Activated naive CD4-positive, alpha-beta T cell treated with anti-CD3 and anti-CD28 coated beads for 36 hours (primary cell): ENCODE results near the gene KCNS1. TPM values are rescaled to one million over a fixed set of nuclear protein-coding genes. Genes with fewer than 3 reads are reported as not detected.
"Not testable (repeated sequence)": the region's sequence is repeated elsewhere in the genome, so short reads cannot be mapped to it uniquely, and the experiment has no call there.

Source experiments
- CTCF ChIA-PET: fragments of 350-600 bp; sonication (Branson Sonifier 250); formaldehyde crosslinking; loops from one replicate; lab custom pipeline; 2021; ENCODE audit warnings: antibody characterized with exemption; lab: Charles Lee
- DNase-seq: peaks from one replicate; pipeline ENCODE4 v3.0.0-alpha.2; 2020
- H3K27ac Mint-ChIP-seq: one replicate; pipeline ENCODE4 v1.8.0; 2021; ENCODE audit warnings: mild to moderate bottlenecking, mixed read lengths
- H3K27me3 Mint-ChIP-seq: one replicate; pipeline ENCODE4 v1.8.0; 2021; ENCODE audit warnings: low read depth, mixed read lengths
- H3K36me3 Mint-ChIP-seq: one replicate; pipeline ENCODE4 v1.8.0; 2021; ENCODE audit warnings: low read depth, mixed read lengths
- H3K4me1 Mint-ChIP-seq: one replicate; pipeline ENCODE4 v1.8.0; 2021; ENCODE audit warnings: low read depth, mixed read lengths
- H3K4me3 Mint-ChIP-seq: one replicate; pipeline ENCODE4 v1.8.0; 2021; ENCODE audit warnings: mild to moderate bottlenecking, moderate library complexity, mixed read lengths
- H3K9me3 Mint-ChIP-seq: one replicate; pipeline ENCODE4 v1.8.0; 2021; ENCODE audit warnings: mixed read lengths
- intact Hi-C: fragments of 100-400 bp; cut with micrococcal nuclease; formaldehyde crosslinking; loops from one replicate; pipeline ENCODE4 v1.15.1; 2023
- total RNA-seq, 2 experiments: library from RNA; stranded (reverse); gene quantifications; one replicate each; pipeline ENCODE4 v1.2.3, GENCODE V29; 2021

KCNS1 gene
- total RNA-seq, 2 experiments from 2014 or later, result 0.40 to 0.48 TPM

DNA sequence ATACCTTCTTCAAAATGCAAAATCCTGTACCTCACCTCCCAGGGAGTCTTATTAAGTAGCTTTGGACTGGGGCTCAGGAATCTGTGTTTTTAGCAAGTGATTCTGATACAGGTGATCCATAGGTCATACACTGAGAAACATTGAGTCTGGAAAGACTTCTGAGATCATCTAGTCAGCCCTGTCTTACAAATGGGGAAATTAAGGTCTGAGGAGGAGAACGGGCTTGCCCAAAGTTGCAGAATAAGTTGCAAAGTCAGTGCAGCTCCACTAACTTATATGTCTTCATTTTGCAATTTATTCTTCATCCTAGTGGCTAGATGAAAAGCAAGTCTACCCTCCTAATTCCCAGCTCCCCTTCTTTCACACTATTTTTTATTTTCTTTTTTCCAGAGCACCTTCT is 28.9 kb downstream of the KCNS1 start:
- CTCF ChIA-PET, result interaction anchor here (0.8 to 2.6 kb wide), 8 partner anchors 9 to 158 kb away, joined by 3 to 21 read pairs (median 3); no protein-coding TSS in a partner anchor
- Mint-ChIP-seq H3K4me1 (peaks cover 40% of the 10 kb centered on the region), H3K4me3 (no peak overlapping the region)

DNA sequence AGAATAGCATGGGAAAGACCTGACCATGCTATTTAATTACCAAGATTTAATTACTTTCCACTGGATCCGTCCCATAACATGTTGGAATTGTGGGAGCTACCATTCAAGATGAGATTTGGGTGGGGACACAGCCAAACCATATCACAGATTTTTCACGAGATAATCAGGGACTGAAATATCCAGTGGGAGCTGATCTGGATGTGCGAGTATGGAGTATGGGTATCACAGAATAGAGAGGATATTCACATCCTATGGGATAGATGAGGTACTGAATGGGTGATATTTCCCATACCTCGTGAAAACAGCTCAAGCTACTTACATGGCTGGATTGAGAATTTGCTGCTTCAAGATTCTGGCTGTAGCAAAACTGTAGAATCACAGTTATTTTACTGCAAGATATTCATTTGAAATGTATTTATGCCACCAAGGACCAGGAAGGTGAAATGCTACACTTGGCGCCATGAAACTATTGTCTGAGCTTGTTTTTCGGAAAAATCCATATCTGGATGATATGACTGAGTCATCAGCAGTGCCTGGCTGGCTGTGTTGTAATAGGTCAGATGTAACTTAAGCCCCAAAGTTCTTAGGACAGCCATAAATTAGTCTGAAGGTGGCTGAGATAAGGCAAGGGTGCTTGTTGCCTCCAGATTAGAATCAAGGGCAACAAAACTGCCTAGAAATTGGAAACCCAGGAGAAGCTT is 29.8 kb downstream of the KCNS1 start:
- DNase-seq, result no peak
- Mint-ChIP-seq H3K4me1 (peaks cover 45% of the 10 kb centered on the region), H3K27me3 (no peaks in the 10 kb centered on the region), H3K4me3 (no peak overlapping the region), H3K27ac (peak overlapping the region; percentile 46), H3K9me3 (no peaks in the 10 kb centered on the region), H3K36me3 (peaks cover 26% of the 10 kb centered on the region)
- CTCF ChIA-PET, result interaction anchor here (0.7 to 2.6 kb wide), 10 partner anchors 12 to 223 kb away, joined by 3 to 21 read pairs (median 3); no protein-coding TSS in a partner anchor
- intact Hi-C loops, result no loop called here

More for the DNA sequence above, 28.9 kb downstream of the KCNS1 start:
- no peaks in the 10 kb centered on the region for H3K9me3 Mint-ChIP-seq
- H3K27me3 Mint-ChIP-seq, result no peaks in the 10 kb centered on the region
- H3K36me3 Mint-ChIP-seq, result peaks cover 30% of the 10 kb centered on the region
- intact Hi-C loops, result no loop called here
- DNase-seq, result no peak
- no peak overlapping the region for H3K27ac Mint-ChIP-seq

GRCh38 chr20:45069261-45069660 is 31.7 kb downstream of the KCNS1 start:
- CTCF ChIA-PET, result interaction anchor here (0.9 kb wide), 1 partner anchor 25 kb away, joined by 3 read pairs; no protein-coding TSS in a partner anchor
- no peak for DNase-seq
- peak overlapping the region; percentile 39 for H3K27ac Mint-ChIP-seq
- peaks cover 61% of the 10 kb centered on the region for H3K4me1 Mint-ChIP-seq
- H3K27me3 Mint-ChIP-seq, result no peaks in the 10 kb centered on the region
- H3K4me3 Mint-ChIP-seq, result no peak overlapping the region
- intact Hi-C loops, result no loop called here
- peaks cover 22% of the 10 kb centered on the region for H3K36me3 Mint-ChIP-seq
- H3K9me3 Mint-ChIP-seq, result no peaks in the 10 kb centered on the region

GRCh38 chr20:45067558-45067957 is 33.4 kb downstream of the KCNS1 start:
- H3K4me3 Mint-ChIP-seq, result no peak overlapping the region
- no peaks in the 10 kb centered on the region for H3K27me3 Mint-ChIP-seq
- no peaks in the 10 kb centered on the region for H3K9me3 Mint-ChIP-seq
- peak overlapping the region; percentile 57 for H3K27ac Mint-ChIP-seq
- intact Hi-C loops, result no loop called here
- CTCF ChIA-PET, result interaction anchor here (1.4 to 3.2 kb wide), 3 partner anchors 24 to 44 kb away, joined by 3 to 17 read pairs (median 6); no protein-coding TSS in a partner anchor
- H3K36me3 Mint-ChIP-seq, result peaks cover 27% of the 10 kb centered on the region
- DNase-seq, result no peak
- peaks cover 67% of the 10 kb centered on the region for H3K4me1 Mint-ChIP-seq

DNA sequence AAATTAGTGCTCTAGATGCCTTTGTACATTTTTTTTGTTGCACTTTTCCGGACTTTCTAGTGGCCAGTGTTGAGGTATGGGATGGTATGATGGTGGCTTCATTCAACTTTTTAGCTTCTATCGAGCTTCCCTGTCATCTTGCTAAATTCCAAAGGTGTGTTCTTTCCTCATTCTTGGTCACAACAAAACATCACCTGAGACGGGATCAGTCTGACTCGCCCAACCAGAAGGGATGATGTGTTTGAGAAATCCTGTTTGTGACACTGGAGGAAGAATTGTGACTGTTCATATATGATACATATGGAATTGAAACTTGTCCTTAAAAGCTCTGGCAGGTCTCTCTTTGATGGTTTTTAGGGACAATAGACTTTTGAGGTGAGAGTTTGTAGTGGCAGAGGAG is 33.8 kb downstream of the KCNS1 start:
- H3K4me3 Mint-ChIP-seq, result no peak overlapping the region
- H3K27me3 Mint-ChIP-seq, result no peaks in the 10 kb centered on the region

GRCh38 chr20:45066372-45066771 is 34.6 kb downstream of the KCNS1 start:
- Mint-ChIP-seq H3K27ac (no peak overlapping the region), H3K4me1 (peaks cover 73% of the 10 kb centered on the region), H3K4me3 (no peak overlapping the region), H3K9me3 (no peaks in the 10 kb centered on the region), H3K27me3 (no peaks in the 10 kb centered on the region), H3K36me3 (peaks cover 34% of the 10 kb centered on the region)
- CTCF ChIA-PET, result interaction anchor here (1.0 to 3.2 kb wide), 3 partner anchors 23 to 30 kb away, joined by 3 to 17 read pairs (median 6); no protein-coding TSS in a partner anchor
- intact Hi-C loops, result no loop called here
- DNase-seq, result no peak

More for the DNA sequence above, 33.8 kb downstream of the KCNS1 start:
- peaks cover 70% of the 10 kb centered on the region for H3K4me1 Mint-ChIP-seq
- no peak for DNase-seq
- H3K9me3 Mint-ChIP-seq, result no peaks in the 10 kb centered on the region
- CTCF ChIA-PET, result interaction anchor here (1.4 to 3.2 kb wide), 3 partner anchors 23 to 45 kb away, joined by 3 to 17 read pairs (median 6); no protein-coding TSS in a partner anchor
- intact Hi-C loops, result no loop called here
- peak overlapping the region; percentile 57 for H3K27ac Mint-ChIP-seq
- H3K36me3 Mint-ChIP-seq, result peaks cover 31% of the 10 kb centered on the region

DNA sequence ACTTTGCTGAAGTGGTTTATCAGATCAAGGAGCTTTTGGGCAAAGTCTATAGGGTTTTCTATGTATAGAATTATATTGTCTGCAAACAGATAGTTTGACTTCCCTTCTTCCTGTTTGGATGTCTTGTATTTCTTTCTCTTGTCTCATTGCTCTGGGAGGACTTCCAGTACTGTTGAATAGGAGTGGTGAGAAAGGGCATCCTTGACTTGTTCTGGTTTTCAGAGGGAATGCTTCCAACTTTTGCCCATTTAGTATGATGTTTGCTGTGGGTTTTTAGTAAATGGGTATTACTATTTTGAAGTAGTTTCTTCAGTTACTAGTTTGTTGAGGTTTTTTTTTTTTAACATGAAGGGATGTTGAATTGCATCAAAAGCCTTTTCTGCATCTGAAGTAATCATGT is 36.1 kb downstream of the KCNS1 start:
- H3K36me3 Mint-ChIP-seq, result peaks cover 28% of the 10 kb centered on the region
- intact Hi-C loops, result no loop called here
- DNase-seq, result no peak
- peaks cover 73% of the 10 kb centered on the region for H3K4me1 Mint-ChIP-seq
- H3K27me3 Mint-ChIP-seq, result no peaks in the 10 kb centered on the region
- CTCF ChIA-PET, result interaction anchor here (1.0 to 3.2 kb wide), 3 partner anchors 21 to 93 kb away, joined by 3 to 17 read pairs (median 9); no protein-coding TSS in a partner anchor
- H3K27ac Mint-ChIP-seq, result peak overlapping the region; percentile 20
- no peaks in the 10 kb centered on the region for H3K9me3 Mint-ChIP-seq
- H3K4me3 Mint-ChIP-seq, result no peak overlapping the region

- H3K4me3 Mint-ChIP-seq, H3K9me3 Mint-ChIP-seq, intact Hi-C loops, H3K27me3 Mint-ChIP-seq: not testable (repeated sequence)
- H3K27ac Mint-ChIP-seq, result peak overlapping the region; percentile 32
- DNase-seq, result peak; percentile 30
- H3K4me1 Mint-ChIP-seq, result peaks cover 77% of the 10 kb centered on the region
- H3K36me3 Mint-ChIP-seq, result peaks cover 26% of the 10 kb centered on the region
- CTCF ChIA-PET, result interaction anchor here (1.0 to 1.7 kb wide), 3 partner anchors 9 to 19 kb away, joined by 3 to 9 read pairs (median 3); no protein-coding TSS in a partner anchor
Measured at GRCh38 chr20:45063107-45063506, 37.8 kb downstream of the KCNS1 start.

DNA sequence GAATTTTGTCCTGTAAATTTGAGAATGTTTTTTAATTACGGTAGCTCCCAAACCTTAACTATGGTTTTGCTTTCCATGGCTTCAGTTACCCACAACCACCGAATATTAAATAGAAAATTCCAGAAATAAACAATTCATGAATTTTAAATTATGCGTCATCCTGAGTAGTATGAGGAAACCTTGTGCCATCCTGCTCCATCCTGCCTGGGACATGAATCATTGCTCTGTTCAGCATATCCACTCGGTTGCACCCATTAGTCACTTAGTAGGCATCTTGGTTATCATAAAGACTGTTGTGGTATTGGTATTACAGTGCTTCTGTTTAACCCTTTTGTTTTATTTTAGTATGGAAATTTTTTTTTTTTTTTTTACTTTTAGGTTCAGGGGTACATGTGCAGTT is 39.7 kb downstream of the KCNS1 start:
- H3K4me3 Mint-ChIP-seq, result no peak overlapping the region
- no peaks in the 10 kb centered on the region for H3K9me3 Mint-ChIP-seq
- H3K27ac Mint-ChIP-seq, result peak overlapping the region; percentile 5
- intact Hi-C loops, result loop anchor here (1.0 kb wide), 1 partner anchor 10 kb away; no protein-coding TSS in a partner anchor
- H3K4me1 Mint-ChIP-seq, result peaks cover 76% of the 10 kb centered on the region
- peaks cover 22% of the 10 kb centered on the region for H3K36me3 Mint-ChIP-seq
- CTCF ChIA-PET, result interaction anchor here (0.6 to 1.7 kb wide), 3 partner anchors 11 to 18 kb away, joined by 4 to 13 read pairs (median 4); no protein-coding TSS in a partner anchor
- H3K27me3 Mint-ChIP-seq, result no peaks in the 10 kb centered on the region
- DNase-seq, result peak; percentile 31

- H3K4me1 Mint-ChIP-seq, result peaks cover 80% of the 10 kb centered on the region
- no peak for DNase-seq
- H3K27ac Mint-ChIP-seq, result peak overlapping the region; percentile 64
- H3K36me3 Mint-ChIP-seq, result peaks cover 27% of the 10 kb centered on the region
- no peaks in the 10 kb centered on the region for H3K9me3 Mint-ChIP-seq
- intact Hi-C loops, result no loop called here
- no peak overlapping the region for H3K4me3 Mint-ChIP-seq
- CTCF ChIA-PET, result interaction anchor here (0.5 to 1.7 kb wide), 2 partner anchors 17 to 448 kb away, joined by 3 to 13 read pairs; no protein-coding TSS in a partner anchor
- no peaks in the 10 kb centered on the region for H3K27me3 Mint-ChIP-seq
Measured at GRCh38 chr20:45060294-45060693, 40.6 kb downstream of the KCNS1 start.

GRCh38 chr20:45059022-45059728 is 41.8 kb downstream of the KCNS1 start:
- intact Hi-C loops, result no loop called here
- Mint-ChIP-seq H3K4me1 (peaks cover 77% of the 10 kb centered on the region), H3K27me3 (no peaks in the 10 kb centered on the region), H3K36me3 (peaks cover 29% of the 10 kb centered on the region), H3K27ac (peak overlapping the region; percentile 64), H3K9me3 (no peaks in the 10 kb centered on the region), H3K4me3 (no peak overlapping the region)
- no peak for DNase-seq
- CTCF ChIA-PET, result interaction anchor here (1.6 to 1.7 kb wide), 2 partner anchors 15 to 16 kb away, joined by 6 to 13 read pairs; no protein-coding TSS in a partner anchor
